Heart right ventricle (tissue), 16 donors: ENCODE measurements around the gene CXCR5. TPM values are rescaled to one million over a fixed set of nuclear protein-coding genes. Genes with fewer than 3 reads are reported as not detected.
A peak's percentile ranks its signal among the peaks of the same experiment; 100 is the strongest.

Source experiments
- ATAC-seq, 8 donors: fragments of 200-7000 bp; cut with Tn5 transposase; one replicate each; pipeline ENCODE4 v1.9.1; 2020; ENCODE audit warnings: mild to moderate bottlenecking in 8 of 8, moderate library complexity in 8 of 8, moderate number of reproducible peaks in 1 of 8
- DNase-seq, 2 donors: peaks; one replicate each; pipeline ENCODE4 v3.0.0-alpha.2; 2020
- H3K27ac ChIP-seq, 10 donors: fragments of 200-600 bp; sonication (generic) in 2 of 10; one replicate each; pipeline versions ENCODE4 v1.5.0 to v1.8.0; 2020 to 2022; ENCODE audit warnings: mild to moderate bottlenecking in 3 of 10
- H3K27me3 ChIP-seq, 7 donors: fragments of 200-600 bp; one replicate each; pipeline ENCODE4 v1.8.0; 2021 to 2022; ENCODE audit warnings: mild to moderate bottlenecking in 2 of 7
- H3K36me3 ChIP-seq, 9 donors: fragments of 200-600 bp; sonication (generic) in 1 of 9; one replicate each; pipeline versions ENCODE4 v1.5.0 to v1.8.0; 2020 to 2022; ENCODE audit warnings: mild to moderate bottlenecking in 2 of 9
- H3K4me1 ChIP-seq, 9 donors: fragments of 200-600 bp; sonication (generic) in 1 of 9; one replicate each; pipeline versions ENCODE4 v1.5.0 to v1.8.0; 2020 to 2022; ENCODE audit warnings: mild to moderate bottlenecking in 4 of 9
- H3K4me3 ChIP-seq, 10 donors: fragments of 200-600 bp; sonication (generic) in 2 of 10; one replicate each; pipeline versions ENCODE4 v1.5.0 to v1.8.0; 2020 to 2022; ENCODE audit warnings: mild to moderate bottlenecking in 7 of 10, moderate library complexity in 2 of 10
- H3K9me3 ChIP-seq, 11 donors: fragments of 200-600 bp in 10 of 11; sonication (generic) in 2 of 11; one replicate each; pipeline versions ENCODE4 v1.5.0 to v1.8.0; 2013 to 2022; ENCODE audit warnings: mild to moderate bottlenecking in 2 of 11, control low read depth in 1 of 11, moderate library complexity in 1 of 11
- WGBS, 2 donors: extraction: QIAGEN DNeasy Blood & Tissue Kit; methylation state at CpG; one replicate each; pipeline ENCODE4 v1.1.7; 2013; ENCODE audit warnings: inconsistent platforms in 1 of 2; 5-methylcytosine and 5-hydroxymethylcytosine counted together
- intact Hi-C, 10 donors: fragments of 100-400 bp; cut with DNase I; formaldehyde crosslinking; loops; one replicate each; pipeline versions ENCODE4 v1.11.1 to v1.14.2; 2022
- polyA plus RNA-seq, 2 donors: library from polyadenylated mRNA; stranded (reverse); fragments of 200-250 nt; gene quantifications; one replicate each; pipeline ENCODE4 v1.2.3, GENCODE V29; 2013
- total RNA-seq, 10 donors: library from RNA; stranded (reverse); fragmentation: NEBNext Ultra II Directional in 3 of 10; extraction: Animal tissue kit (Norgen Biotek cat#: 25700) in 3 of 10; gene quantifications; one replicate each; pipeline versions ENCODE4 v1.2.1 to v1.2.4, GENCODE V29; 2021 to 2023
- TF ChIP-seq, protein P1 (sequence below), 9 donors: fragments of 200-600 bp; sonication (generic) in 2 of 9; IDR thresholded peaks; one replicate each; pipeline versions ENCODE4 v1.5.0 to v1.8.0; 2021 to 2022; ENCODE audit warnings: antibody characterized with exemption in 9 of 9, mild to moderate bottlenecking in 5 of 9, moderate library complexity in 1 of 9
- donor health status: Arrhythmogenic right ventricular cardiomyopathy.
- donor health status: ischemic (EF 13 %, LVEDD 7.1; RV severe dilation, severe dysfunction).
- donor health status: healthy with polysubstance abuse.
- donor health status: DM: no; HTN: yes; CAD: no.
- donor health status: DM: no; HTN: no; CAD: no.
- donor health status: ischemic (EF 25% LVEDD 6.9; RV normal size, moderate dysfunction).
- donor health status: ischemic (EF 25% LVEDD 5.7; RV mildly dilated, moderate dysfunction).
- donor health status: healthy.
- donor health status: DM: yes; HTN: yes; CAD: no.
- donor health status: Ischemic cardiomyopathy.
- donor health status: ischemic (EF 35%, LVEDD 5.7; RV mildly dilated, moderate dysfunction).
- donor health status: nonischemic (EF 11% LVEDD 7.7; RV severe dilation, severe dysfunction).
- donor health status: DM: yes; HTN: yes; CAD: no.
- donor health status: PGD.
- donor health status: ischemic (EF 29% LVEDD 5.4; RV normal size, mild dysfunction).
- donor health status: nonischemic (EF 23%, LVEDD 6.1; RV moderate dilation, normal function).

The CXCR5 gene
- total and polyA plus RNA-seq, 12 donors = 0.16 to 0.58 (median 0.22) TPM; not detected in 9

DNA sequence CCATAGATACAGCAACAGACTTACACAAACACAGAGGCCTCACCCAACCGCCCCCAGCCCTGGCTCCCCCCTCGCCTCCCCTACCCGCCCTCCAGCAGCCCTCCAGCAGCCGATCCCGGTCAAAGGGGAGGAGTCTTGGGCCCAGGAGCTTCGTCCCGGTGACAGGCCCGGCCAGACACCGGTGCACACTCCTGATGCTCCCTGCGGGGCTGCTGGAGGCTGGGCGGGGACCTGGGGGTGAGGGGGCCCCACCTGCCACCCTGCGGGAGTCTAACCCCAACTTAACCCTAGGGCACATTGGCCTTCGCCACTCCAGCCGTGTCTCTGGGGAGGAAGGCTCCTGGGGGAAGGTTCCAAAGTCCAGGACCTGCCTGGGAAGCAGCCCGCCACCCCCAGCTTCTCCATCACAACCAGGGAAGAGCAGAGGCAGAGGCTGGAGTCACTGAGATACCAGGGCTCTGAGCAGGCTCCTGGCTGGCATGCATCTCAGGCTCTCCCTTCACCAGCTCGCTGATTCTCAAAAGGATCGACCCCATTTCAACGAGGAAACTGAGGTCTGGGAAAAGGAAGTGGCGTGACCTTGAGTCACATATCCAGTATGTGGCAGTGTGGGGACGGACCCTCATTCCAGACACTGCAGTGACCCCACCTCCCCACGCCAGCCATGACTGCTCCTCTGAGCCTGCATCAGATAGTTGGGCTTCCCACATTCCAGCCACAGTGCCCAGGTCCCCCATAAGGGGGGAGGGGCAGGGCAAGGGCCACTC lies 27.6 kb downstream of the CXCR5 start:
- H3K36me3 ChIP-seq = peaks cover 0 to 22% (median 0%) of the 10 kb centered on the region in 9 donors
- H3K27me3 ChIP-seq = no peaks in the 10 kb centered on the region
- intact Hi-C loops = no loop called here
- no peak for DNase-seq
- H3K4me3 ChIP-seq = peak overlapping the region in 9 of 10 donors; percentile 12 to 55 (median 47)
- no peaks in the 10 kb centered on the region for H3K9me3 ChIP-seq
- peaks cover 73 to 100% (median 96%) of the 10 kb centered on the region in 9 donors for H3K4me1 ChIP-seq
- ATAC-seq = no peak
- WGBS, 2 donors = 33% methylated on average over 21 of the region's 21 CpGs
- TF ChIP-seq, protein P1, sequence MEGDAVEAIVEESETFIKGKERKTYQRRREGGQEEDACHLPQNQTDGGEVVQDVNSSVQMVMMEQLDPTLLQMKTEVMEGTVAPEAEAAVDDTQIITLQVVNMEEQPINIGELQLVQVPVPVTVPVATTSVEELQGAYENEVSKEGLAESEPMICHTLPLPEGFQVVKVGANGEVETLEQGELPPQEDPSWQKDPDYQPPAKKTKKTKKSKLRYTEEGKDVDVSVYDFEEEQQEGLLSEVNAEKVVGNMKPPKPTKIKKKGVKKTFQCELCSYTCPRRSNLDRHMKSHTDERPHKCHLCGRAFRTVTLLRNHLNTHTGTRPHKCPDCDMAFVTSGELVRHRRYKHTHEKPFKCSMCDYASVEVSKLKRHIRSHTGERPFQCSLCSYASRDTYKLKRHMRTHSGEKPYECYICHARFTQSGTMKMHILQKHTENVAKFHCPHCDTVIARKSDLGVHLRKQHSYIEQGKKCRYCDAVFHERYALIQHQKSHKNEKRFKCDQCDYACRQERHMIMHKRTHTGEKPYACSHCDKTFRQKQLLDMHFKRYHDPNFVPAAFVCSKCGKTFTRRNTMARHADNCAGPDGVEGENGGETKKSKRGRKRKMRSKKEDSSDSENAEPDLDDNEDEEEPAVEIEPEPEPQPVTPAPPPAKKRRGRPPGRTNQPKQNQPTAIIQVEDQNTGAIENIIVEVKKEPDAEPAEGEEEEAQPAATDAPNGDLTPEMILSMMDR (IDR thresholded peaks at IDR 0.05) = no peak
- peak overlapping the region; percentile 83 to 98 (median 94) for H3K27ac ChIP-seq

DNA sequence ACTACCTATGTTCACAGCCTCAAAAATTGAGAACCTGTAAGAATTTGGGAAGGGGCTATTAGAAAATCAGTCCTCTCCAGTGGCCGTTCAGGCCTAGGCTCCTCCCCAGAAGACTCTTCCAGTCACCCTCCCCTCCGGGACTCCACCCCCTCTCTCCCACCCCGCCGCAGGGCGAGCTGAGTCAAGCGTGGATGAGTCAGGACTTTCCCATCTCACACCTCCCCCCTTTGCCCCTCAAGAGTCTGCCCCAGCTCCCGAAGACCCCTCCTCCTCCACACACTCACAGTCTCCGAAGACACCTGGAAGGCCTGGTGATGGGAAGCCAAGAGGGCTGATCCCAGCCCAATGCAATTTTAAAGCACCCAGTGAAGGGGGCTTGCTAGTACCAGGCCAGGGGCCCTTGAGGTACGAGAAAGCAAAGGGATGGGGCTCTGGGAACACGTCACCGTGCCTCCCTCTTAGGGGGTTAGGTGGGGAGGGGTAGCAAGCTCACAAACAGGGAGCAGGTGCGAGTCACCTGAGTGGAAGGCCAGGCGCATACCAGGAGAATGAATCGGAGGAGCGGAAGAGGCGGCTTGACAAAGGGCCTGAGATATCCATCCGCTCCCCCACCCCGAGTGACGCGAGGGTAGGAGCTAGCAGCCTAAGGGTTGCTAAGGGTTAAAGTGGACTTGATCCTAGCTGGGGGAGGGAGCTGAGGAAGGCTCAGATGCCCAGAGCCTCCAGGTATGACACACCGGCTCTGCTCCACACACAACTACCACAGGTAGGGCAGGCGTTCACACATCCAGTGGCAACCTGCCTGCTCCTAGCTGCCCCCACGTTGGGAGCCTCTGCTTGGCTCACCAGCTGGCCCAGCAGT lies 28.4 kb downstream of the CXCR5 start:
- H3K4me3 ChIP-seq = peak overlapping the region in 7 of 10 donors; percentile 37 to 55 (median 48)
- peak; percentile 29 to 66 (median 46) for ATAC-seq
- intact Hi-C loops = no loop called here

DNA sequence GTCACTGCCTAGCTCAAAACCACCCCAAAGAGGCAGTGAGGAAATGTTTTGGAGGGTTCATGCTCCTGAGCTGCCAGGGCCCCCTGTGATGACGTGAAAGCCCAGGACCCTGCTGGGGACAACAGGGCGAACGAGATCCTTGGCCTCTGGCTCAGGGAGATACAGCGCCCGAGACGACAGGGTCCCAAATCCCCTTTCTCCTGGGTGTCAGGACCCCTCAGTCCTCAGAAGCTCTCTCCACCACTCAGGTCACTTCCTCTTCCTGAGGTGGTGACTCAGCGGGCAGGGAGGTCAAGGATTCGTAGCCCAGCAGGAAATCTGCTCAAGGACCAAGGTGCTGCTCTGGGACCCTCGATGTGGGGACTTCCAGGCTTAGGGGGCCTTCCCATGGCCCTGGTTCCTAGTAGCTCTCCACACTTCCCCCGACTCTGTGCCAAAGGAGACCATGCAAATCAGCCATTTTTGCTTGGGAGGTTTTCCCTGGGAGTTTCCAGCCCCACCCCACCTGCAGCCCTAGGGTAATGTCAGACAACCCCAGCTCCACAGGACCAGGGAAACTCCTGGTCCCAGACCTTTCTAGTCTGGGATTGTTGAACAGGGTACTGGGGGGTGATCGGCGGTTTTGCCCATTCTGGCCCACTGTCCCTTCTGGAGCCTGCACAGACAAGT lies 29.2 kb downstream of the CXCR5 start:
- Histone ChIP-seq H3K4me3 (peak overlapping the region in 5 of 10 donors; percentile 6 to 55 (median 37)), H3K27me3 (no peaks in the 10 kb centered on the region), H3K36me3 (peaks cover 0 to 6% (median 0%) of the 10 kb centered on the region in 9 donors), H3K9me3 (no peaks in the 10 kb centered on the region), H3K4me1 (peaks cover 86 to 100% (median 100%) of the 10 kb centered on the region in 9 donors), H3K27ac (peak overlapping the region; percentile 83 to 98 (median 94))
- TF ChIP-seq, protein P1 (IDR thresholded peaks at IDR 0.05) = no peak
- DNase-seq (no peak), ATAC-seq (no peak)
- 36 to 42% methylated on average over 12 of the region's 12 CpGs for WGBS, 2 donors
- intact Hi-C loops = no loop called here

More for the DNA sequence above, 28.4 kb downstream of the CXCR5 start:
- peak overlapping the region; percentile 83 to 98 (median 94) for H3K27ac ChIP-seq
- peak; percentile 79 to 82 for DNase-seq
- no peaks in the 10 kb centered on the region for H3K27me3 ChIP-seq
- H3K4me1 ChIP-seq = peaks cover 81 to 100% (median 100%) of the 10 kb centered on the region in 9 donors
- 29 to 32% methylated on average over 23 of the region's 23 CpGs for WGBS, 2 donors
- TF ChIP-seq, protein P1 (IDR thresholded peaks at IDR 0.05) = no peak
- no peaks in the 10 kb centered on the region for H3K9me3 ChIP-seq
- H3K36me3 ChIP-seq = peaks cover 0 to 13% (median 0%) of the 10 kb centered on the region in 9 donors
